ENCODE results near the gene REPS1.
A peak's percentile ranks its signal among the peaks of the same experiment; 100 is the strongest.
"Not testable (repeated sequence)": the region's sequence is repeated elsewhere in the genome, so short reads cannot be mapped to it uniquely, and the experiment has no call there.

REPS1 gene

GRCh38 chr6:139003751-139004150, 15.7 kb upstream of the REPS1 start:
- no peak for DNase-seq

- no peak for DNase-seq
These were observed 12.1 kb upstream of the REPS1 start for GRCh38 chr6:138999949-139000725.

GRCh38 chr6:138997136-138997535, 9.1 kb upstream of the REPS1 start:
- no peak for DNase-seq

- no peak for DNase-seq
These were observed 8.5 kb upstream of the REPS1 start for GRCh38 chr6:138996524-138996923.

- not testable (repeated sequence) for DNase-seq
These were observed 5.4 kb upstream of the REPS1 start for GRCh38 chr6:138993410-138993809.

GRCh38 chr6:138992965-138993364, 4.9 kb upstream of the REPS1 start:
- not testable (repeated sequence) for DNase-seq

- DNase-seq = no peak
These were observed 3.2 kb upstream of the REPS1 start for GRCh38 chr6:138991206-138991605.

- no peak for DNase-seq
These were observed 1.3 kb upstream of the REPS1 start for GRCh38 chr6:138989098-138989983.

GRCh38 chr6:138988469-138988834, 399 bp upstream of the REPS1 start:
- no peak for DNase-seq

GRCh38 chr6:138987080-138987642, 892 bp downstream of the REPS1 start:
- DNase-seq = peak in 17 of 51 donors; percentile 9 to 63 (median 42)

- peak in 1 of 51 donors; percentile 37 for DNase-seq
These were observed 1.5 kb downstream of the REPS1 start for GRCh38 chr6:138986578-138986977.

- no peak for DNase-seq
These were observed 6.6 kb downstream of the REPS1 start for GRCh38 chr6:138981416-138981815.

- no peak for DNase-seq
These were observed 8.0 kb downstream of the REPS1 start for GRCh38 chr6:138979813-138980668.

GRCh38 chr6:138979365-138979764, 8.7 kb downstream of the REPS1 start:
- no peak for DNase-seq

- no peak for DNase-seq
These were observed 9.8 kb downstream of the REPS1 start for GRCh38 chr6:138978229-138978628.

GRCh38 chr6:138977646-138978167, 10.3 kb downstream of the REPS1 start:
- DNase-seq = no peak

- no peak for DNase-seq
These were observed 10.8 kb downstream of the REPS1 start for GRCh38 chr6:138977242-138977641.

- no peak for DNase-seq
These were observed 12.2 kb downstream of the REPS1 start for GRCh38 chr6:138975815-138976214.

- DNase-seq = no peak
These were observed 14.4 kb downstream of the REPS1 start for GRCh38 chr6:138973466-138974153.

GRCh38 chr6:138972226-138972665, 15.8 kb downstream of the REPS1 start:
- DNase-seq = peak in 1 of 51 donors; percentile 79

Measured in hypothalamus (tissue), 51 donors.